ENCODE measurements around the gene ZNF155.

The ZNF155 gene

GRCh38 chr19:44003461-44004009 lies 19.5 kb downstream of the ZNF155 start:
- H3K23ac ChIP-seq (ENCODE audit: low read length in 2 of 2), result no peak overlapping the region
- H2AFZ ChIP-seq (ENCODE audit: low read depth, low read length), result peak overlapping the region; percentile 79
- peaks cover 9 to 19% of the 10 kb centered on the region in 2 experiments for H3K36me3 ChIP-seq (ENCODE audit: control insufficient read depth in 1 of 2, insufficient read depth in 2 of 2, low read depth in 1 of 2, low read length in 2 of 2)
- WGBS, result 12% methylated on average over 15 of the region's 15 CpGs
- peak overlapping the region in 1 of 2 experiments; percentile 53 for H3K4ac ChIP-seq (ENCODE audit: low read depth in 1 of 2, low read length in 2 of 2)
- peaks cover 19% of the 10 kb centered on the region for H3K9me3 ChIP-seq (ENCODE audit: control insufficient read depth, low read length)
- H3K4me1 ChIP-seq (ENCODE audit: control insufficient read depth, insufficient read depth, low read depth, low read length), result peaks cover 5% of the 10 kb centered on the region
- H3K4me3 ChIP-seq (ENCODE audit: insufficient read depth in 1 of 2, low read depth in 1 of 2, low read length in 2 of 2), result peak overlapping the region; percentile 75 to 96
- H2BK12ac ChIP-seq (ENCODE audit: low read length in 2 of 2), result no peak overlapping the region
- no peak overlapping the region for H2BK120ac ChIP-seq (ENCODE audit: low read depth, low read length)
- H2BK15ac ChIP-seq (ENCODE audit: low read depth, poor library complexity, severe bottlenecking), result no peak overlapping the region
- DNase-seq, result peak; percentile 47
- no peak overlapping the region for H4K8ac ChIP-seq (ENCODE audit: low read length)
- no peak overlapping the region for H2BK5ac ChIP-seq (ENCODE audit: low read depth, low read length, poor library complexity, severe bottlenecking)
- H4K91ac ChIP-seq (ENCODE audit: low read length), result no peak overlapping the region
- peaks cover 18% of the 10 kb centered on the region for H3K79me1 ChIP-seq (replicated peaks; ENCODE audit: low read length, poor library complexity, severe bottlenecking)
- H3K9ac ChIP-seq (ENCODE audit: low read length), result peak overlapping the region; percentile 91
- peak overlapping the region; percentile 98 for H3K4me2 ChIP-seq (ENCODE audit: low read length, poor library complexity, severe bottlenecking)
- H3K14ac ChIP-seq (ENCODE audit: low read length in 2 of 2), result no peak overlapping the region
- peak overlapping the region; percentile 19 for H3K27ac ChIP-seq (ENCODE audit: low read length, poor library complexity, severe bottlenecking)
- no peak overlapping the region for H2AK5ac ChIP-seq (ENCODE audit: low read length, severe bottlenecking)
- H3K18ac ChIP-seq (ENCODE audit: low read depth in 1 of 2, low read length in 2 of 2), result no peak overlapping the region
- H3K27me3 ChIP-seq (ENCODE audit: control insufficient read depth in 1 of 2, insufficient read depth in 1 of 2, low read length in 2 of 2), result no peaks in the 10 kb centered on the region

- WGBS, result 100% methylated on average over 1 of the region's 1 CpG
- H3K23ac ChIP-seq (ENCODE audit: low read length in 2 of 2), result no peak overlapping the region
Measured at GRCh38 chr19:44005973-44006372, 22.0 kb downstream of the ZNF155 start.

GRCh38 chr19:44007473-44007872 lies 23.5 kb downstream of the ZNF155 start:
- H2BK15ac ChIP-seq (ENCODE audit: low read depth, poor library complexity, severe bottlenecking), result no peak overlapping the region
- H4K8ac ChIP-seq (ENCODE audit: low read length), result no peak overlapping the region
- H3K27ac ChIP-seq (ENCODE audit: low read length, poor library complexity, severe bottlenecking), result no peak overlapping the region
- H3K4me2 ChIP-seq (ENCODE audit: low read length, poor library complexity, severe bottlenecking), result no peak overlapping the region
- H3K14ac ChIP-seq (ENCODE audit: low read length in 2 of 2), result no peak overlapping the region
- no peak overlapping the region for H3K9ac ChIP-seq (ENCODE audit: low read length)
- no peak overlapping the region for H3K4me3 ChIP-seq (ENCODE audit: insufficient read depth in 1 of 2, low read depth in 1 of 2, low read length in 2 of 2)
- peaks cover 3% of the 10 kb centered on the region for H3K4me1 ChIP-seq (ENCODE audit: control insufficient read depth, insufficient read depth, low read depth, low read length)
- H3K36me3 ChIP-seq (ENCODE audit: control insufficient read depth in 1 of 2, insufficient read depth in 2 of 2, low read depth in 1 of 2, low read length in 2 of 2), result peaks cover 32 to 58% of the 10 kb centered on the region in 2 experiments
- H3K27me3 ChIP-seq (ENCODE audit: control insufficient read depth in 1 of 2, insufficient read depth in 1 of 2, low read length in 2 of 2), result no peaks in the 10 kb centered on the region
- WGBS, result 97% methylated on average over 6 of the region's 6 CpGs
- H3K79me1 ChIP-seq (replicated peaks; ENCODE audit: low read length, poor library complexity, severe bottlenecking), result peaks cover 21% of the 10 kb centered on the region
- H3K23ac ChIP-seq (ENCODE audit: low read length in 2 of 2), result no peak overlapping the region
- no peak for DNase-seq
- H4K91ac ChIP-seq (ENCODE audit: low read length), result no peak overlapping the region
- peaks cover 58% of the 10 kb centered on the region for H3K9me3 ChIP-seq (ENCODE audit: control insufficient read depth, low read length)
- H3K4ac ChIP-seq (ENCODE audit: low read depth in 1 of 2, low read length in 2 of 2), result no peak overlapping the region
- no peak overlapping the region for H2BK5ac ChIP-seq (ENCODE audit: low read depth, low read length, poor library complexity, severe bottlenecking)
- H3K18ac ChIP-seq (ENCODE audit: low read depth in 1 of 2, low read length in 2 of 2), result no peak overlapping the region
- H2BK12ac ChIP-seq (ENCODE audit: low read length in 2 of 2), result no peak overlapping the region
- no peak overlapping the region for H2BK120ac ChIP-seq (ENCODE audit: low read depth, low read length)
- H2AK5ac ChIP-seq (ENCODE audit: low read length, severe bottlenecking), result no peak overlapping the region
- no peak overlapping the region for H2AFZ ChIP-seq (ENCODE audit: low read depth, low read length)

More at GRCh38 chr19:44005973-44006372, 22.0 kb downstream of the ZNF155 start:
- peak; percentile 41 for DNase-seq
- Histone ChIP-seq H3K4me2 (ENCODE audit: low read length, poor library complexity, severe bottlenecking) (no peak overlapping the region), H2BK15ac (ENCODE audit: low read depth, poor library complexity, severe bottlenecking) (no peak overlapping the region), H3K18ac (ENCODE audit: low read depth in 1 of 2, low read length in 2 of 2) (no peak overlapping the region), H3K9me3 (ENCODE audit: control insufficient read depth, low read length) (peaks cover 43% of the 10 kb centered on the region), H3K9ac (ENCODE audit: low read length) (no peak overlapping the region), H3K14ac (ENCODE audit: low read length in 2 of 2) (no peak overlapping the region), H3K4ac (ENCODE audit: low read depth in 1 of 2, low read length in 2 of 2) (no peak overlapping the region), H3K79me1 (replicated peaks; ENCODE audit: low read length, poor library complexity, severe bottlenecking) (peaks cover 21% of the 10 kb centered on the region), H3K4me1 (ENCODE audit: control insufficient read depth, insufficient read depth, low read depth, low read length) (peaks cover 5% of the 10 kb centered on the region), H2BK12ac (ENCODE audit: low read length in 2 of 2) (no peak overlapping the region), H3K27me3 (ENCODE audit: control insufficient read depth in 1 of 2, insufficient read depth in 1 of 2, low read length in 2 of 2) (no peaks in the 10 kb centered on the region), H2BK120ac (ENCODE audit: low read depth, low read length) (no peak overlapping the region), H4K8ac (ENCODE audit: low read length) (no peak overlapping the region), H3K4me3 (ENCODE audit: insufficient read depth in 1 of 2, low read depth in 1 of 2, low read length in 2 of 2) (no peak overlapping the region), H2AFZ (ENCODE audit: low read depth, low read length) (no peak overlapping the region), H2BK5ac (ENCODE audit: low read depth, low read length, poor library complexity, severe bottlenecking) (no peak overlapping the region), H3K36me3 (ENCODE audit: control insufficient read depth in 1 of 2, insufficient read depth in 2 of 2, low read depth in 1 of 2, low read length in 2 of 2) (peaks cover 30 to 43% of the 10 kb centered on the region in 2 experiments), H2AK5ac (ENCODE audit: low read length, severe bottlenecking) (no peak overlapping the region), H4K91ac (ENCODE audit: low read length) (no peak overlapping the region), H3K27ac (ENCODE audit: low read length, poor library complexity, severe bottlenecking) (no peak overlapping the region)

GRCh38 chr19:44010468-44010867 lies 26.5 kb downstream of the ZNF155 start:
- Histone ChIP-seq H2AK5ac (ENCODE audit: low read length, severe bottlenecking) (no peak overlapping the region), H3K27ac (ENCODE audit: low read length, poor library complexity, severe bottlenecking) (no peak overlapping the region), H2BK15ac (ENCODE audit: low read depth, poor library complexity, severe bottlenecking) (no peak overlapping the region), H3K18ac (ENCODE audit: low read depth in 1 of 2, low read length in 2 of 2) (no peak overlapping the region), H3K9ac (ENCODE audit: low read length) (no peak overlapping the region), H4K8ac (ENCODE audit: low read length) (no peak overlapping the region), H3K14ac (ENCODE audit: low read length in 2 of 2) (no peak overlapping the region), H2BK5ac (ENCODE audit: low read depth, low read length, poor library complexity, severe bottlenecking) (no peak overlapping the region), H3K36me3 (ENCODE audit: control insufficient read depth in 1 of 2, insufficient read depth in 2 of 2, low read depth in 1 of 2, low read length in 2 of 2) (peaks cover 32 to 62% of the 10 kb centered on the region in 2 experiments), H4K91ac (ENCODE audit: low read length) (no peak overlapping the region), H3K27me3 (ENCODE audit: control insufficient read depth in 1 of 2, insufficient read depth in 1 of 2, low read length in 2 of 2) (no peaks in the 10 kb centered on the region), H2AFZ (ENCODE audit: low read depth, low read length) (no peak overlapping the region), H3K4me3 (ENCODE audit: insufficient read depth in 1 of 2, low read depth in 1 of 2, low read length in 2 of 2) (peak overlapping the region in 1 of 2 experiments; percentile 50), H3K4me2 (ENCODE audit: low read length, poor library complexity, severe bottlenecking) (no peak overlapping the region), H2BK12ac (ENCODE audit: low read length in 2 of 2) (no peak overlapping the region), H2BK120ac (ENCODE audit: low read depth, low read length) (no peak overlapping the region), H3K9me3 (ENCODE audit: control insufficient read depth, low read length) (peaks cover 71% of the 10 kb centered on the region), H3K4me1 (ENCODE audit: control insufficient read depth, insufficient read depth, low read depth, low read length) (no peaks in the 10 kb centered on the region), H3K4ac (ENCODE audit: low read depth in 1 of 2, low read length in 2 of 2) (no peak overlapping the region), H3K23ac (ENCODE audit: low read length in 2 of 2) (no peak overlapping the region), H3K79me1 (replicated peaks; ENCODE audit: low read length, poor library complexity, severe bottlenecking) (peaks cover 12% of the 10 kb centered on the region)
- no peak for DNase-seq
- WGBS, result 96% methylated on average over 5 of the region's 5 CpGs
